Sciatic nerve (tissue), 2 donors: Measurements from ENCODE around the gene CCL20. TPM values are rescaled to one million over a fixed set of nuclear protein-coding genes. Genes with fewer than 3 reads are reported as not detected.
A peak's percentile ranks its signal among the peaks of the same experiment; 100 is the strongest.
"Not testable (repeated sequence)": the region's sequence is repeated elsewhere in the genome, so short reads cannot be mapped to it uniquely, and the experiment has no call there.

Experiments used
- ATAC-seq: fragments of 200-7000 bp; cut with Tn5 transposase; one replicate; pipeline ENCODE4 v1.9.1; 2020; ENCODE audit warnings: mild to moderate bottlenecking, moderate library complexity
- DNase-seq: peaks from one replicate; pipeline ENCODE4 v3.0.0-alpha.2; 2020; ENCODE audit warnings: low spot score
- intact Hi-C: fragments of 100-400 bp; cut with DNase I; formaldehyde crosslinking; loops from one replicate; pipeline ENCODE4 v1.14.2; 2022
- total RNA-seq: library from RNA; stranded (reverse); fragmentation: NEBNext Ultra II Directional; extraction: Animal tissue kit (Norgen Biotek cat#: 25700); gene quantifications from one replicate; pipeline ENCODE4 v1.2.1, GENCODE V29; 2021
- donor health status: DM: no; HTN: no; CAD: no.
- donor health status: DM: no; HTN: no; CAD: no.

Gene CCL20
- total RNA-seq, 1 donor from 2014 or later = 0.76 TPM

DNA sequence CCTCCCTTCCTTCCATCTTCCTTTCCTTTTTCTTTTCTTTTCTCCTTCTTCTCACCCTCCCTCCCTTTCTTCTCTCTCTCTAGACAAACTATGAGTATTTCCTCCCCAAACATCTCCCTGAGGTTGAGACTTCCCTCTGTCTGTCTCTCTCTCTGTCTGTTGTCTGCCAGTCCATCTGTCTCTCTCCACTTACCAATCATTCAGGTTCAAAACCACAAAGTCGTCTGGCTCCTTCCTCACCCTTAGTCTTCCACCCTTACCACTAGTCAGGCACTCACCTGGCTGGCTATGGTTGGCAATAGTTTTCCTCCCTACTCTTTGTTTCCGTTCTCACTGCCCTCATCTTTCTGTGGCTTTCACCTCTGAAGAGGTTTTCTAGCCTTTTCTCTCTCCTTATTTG is 12.9 kb downstream of the CCL20 start:
- intact Hi-C loops = no loop called here
- ATAC-seq = no peak
- no peak for DNase-seq

DNA sequence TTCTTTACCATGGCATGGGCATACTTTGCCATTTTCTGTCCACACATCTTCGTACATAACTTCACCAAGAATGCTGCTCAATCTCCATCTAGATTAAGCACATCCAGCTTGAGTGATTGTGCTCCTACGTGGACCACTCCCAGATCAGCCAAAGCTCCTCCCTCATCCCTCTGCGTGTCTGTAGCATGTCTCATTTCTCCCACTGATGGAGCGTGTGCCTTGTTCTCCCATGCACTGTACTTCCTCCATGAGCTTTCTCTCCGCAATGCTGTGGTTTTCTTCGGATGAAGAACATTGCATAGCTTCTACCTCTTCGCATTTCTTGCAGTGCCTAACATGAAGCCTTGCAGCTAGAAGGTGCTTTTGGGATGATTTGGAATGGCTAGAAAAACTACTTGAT is 13.5 kb downstream of the CCL20 start:
- DNase-seq (no peak), ATAC-seq (no peak)
- intact Hi-C loops = no loop called here

DNA sequence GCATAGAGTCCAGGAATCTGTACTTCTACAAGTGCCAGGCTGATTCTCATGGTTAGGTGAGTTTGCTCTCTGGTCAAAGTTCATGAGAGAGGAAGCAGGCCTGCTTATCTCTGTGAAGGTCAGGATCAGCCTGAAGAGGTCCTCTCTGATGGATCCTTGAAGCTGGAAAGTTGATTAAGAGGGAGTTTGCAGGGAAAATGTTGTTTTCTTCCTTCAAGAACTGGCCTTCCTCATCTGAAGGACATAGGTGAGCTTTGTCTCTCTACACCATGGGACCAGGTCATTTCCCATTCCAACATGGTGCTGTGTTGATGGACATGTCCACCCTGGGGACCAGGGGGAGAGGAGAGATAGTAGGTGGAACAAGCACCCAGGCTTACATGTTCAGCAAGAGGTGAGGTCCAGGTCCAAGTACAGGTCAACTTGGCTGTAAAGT is 14.9 kb downstream of the CCL20 start:
- intact Hi-C loops = no loop called here

DNA sequence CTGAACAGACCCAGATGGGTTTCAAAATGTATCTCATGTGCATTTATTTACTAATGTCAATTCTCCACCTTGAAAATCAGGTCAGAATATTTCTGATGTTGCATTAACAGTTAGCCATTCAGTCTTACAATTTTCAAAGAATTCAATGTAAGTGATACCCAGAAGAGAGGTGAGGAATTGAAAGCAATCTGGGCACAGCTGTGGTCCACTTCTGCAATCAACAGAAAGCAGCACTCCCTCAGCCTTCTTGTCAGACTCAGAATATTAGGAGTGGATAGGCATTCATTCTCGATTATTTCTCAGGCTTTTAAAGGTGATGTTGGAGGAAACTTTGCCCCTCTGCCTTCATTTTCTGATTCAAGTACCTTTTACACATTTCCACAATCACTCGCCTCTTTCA is 15.7 kb downstream of the CCL20 start:
- intact Hi-C loops = no loop called here
- ATAC-seq (no peak), DNase-seq (no peak)

More for the DNA sequence above, 14.9 kb downstream of the CCL20 start:
- no peak for ATAC-seq
- no peak for DNase-seq

DNA sequence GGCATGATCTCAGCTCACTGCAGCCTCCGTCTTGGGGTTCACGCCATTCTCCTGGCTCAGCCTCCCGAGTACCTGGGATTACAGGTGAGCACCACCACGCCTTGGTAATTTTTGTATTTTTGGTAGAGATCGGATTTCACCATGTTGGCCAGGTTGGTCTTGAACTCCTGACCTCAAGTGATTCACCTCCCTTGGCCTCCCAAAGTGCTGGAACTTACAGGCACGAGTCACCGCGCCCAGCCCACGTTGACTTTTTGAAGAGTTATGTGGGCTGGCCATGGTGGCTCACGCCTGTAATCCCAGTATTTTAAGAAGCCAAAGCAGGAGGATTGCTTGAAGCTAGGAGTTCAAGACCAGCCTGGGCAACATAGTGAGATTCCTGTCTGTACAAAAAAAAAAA is 20.8 kb downstream of the CCL20 start:
- ATAC-seq = no peak
- intact Hi-C loops = no loop called here
- no peak for DNase-seq

DNA sequence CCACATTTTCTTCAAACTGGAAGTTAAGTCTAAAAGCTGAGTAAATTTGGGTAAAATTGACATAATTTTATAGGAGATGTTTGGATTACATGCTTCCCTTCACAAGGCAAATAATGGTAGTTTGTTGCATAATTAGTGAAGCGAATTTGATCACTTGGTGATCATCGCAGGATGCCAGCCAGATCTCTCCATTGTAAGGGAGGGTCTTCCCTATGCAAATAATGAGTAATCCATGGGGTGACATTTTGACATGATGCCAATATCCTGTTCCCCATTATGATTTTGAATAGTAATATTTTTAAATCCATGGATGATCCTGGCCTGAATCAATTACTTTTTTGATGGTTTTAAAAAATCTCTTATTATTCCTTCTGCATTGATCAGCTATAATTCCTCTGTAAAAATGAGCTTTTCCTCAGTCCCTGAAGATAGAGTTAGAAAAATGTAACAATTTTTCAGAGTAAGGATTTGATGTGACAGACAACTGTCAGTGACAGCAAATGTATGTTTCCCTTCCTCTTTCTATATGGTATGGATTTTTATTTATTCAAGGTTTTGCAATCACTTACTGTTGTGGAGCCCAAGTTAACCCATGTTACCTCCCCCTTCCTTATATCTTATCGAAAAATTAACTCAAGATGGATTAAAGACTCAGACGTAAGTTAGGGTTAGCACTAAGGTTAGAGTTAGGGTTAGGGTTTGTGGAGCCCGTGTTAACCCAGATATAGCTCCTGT is 21.4 kb downstream of the CCL20 start:
- DNase-seq = no peak
- intact Hi-C loops = no loop called here
- ATAC-seq = no peak

DNA sequence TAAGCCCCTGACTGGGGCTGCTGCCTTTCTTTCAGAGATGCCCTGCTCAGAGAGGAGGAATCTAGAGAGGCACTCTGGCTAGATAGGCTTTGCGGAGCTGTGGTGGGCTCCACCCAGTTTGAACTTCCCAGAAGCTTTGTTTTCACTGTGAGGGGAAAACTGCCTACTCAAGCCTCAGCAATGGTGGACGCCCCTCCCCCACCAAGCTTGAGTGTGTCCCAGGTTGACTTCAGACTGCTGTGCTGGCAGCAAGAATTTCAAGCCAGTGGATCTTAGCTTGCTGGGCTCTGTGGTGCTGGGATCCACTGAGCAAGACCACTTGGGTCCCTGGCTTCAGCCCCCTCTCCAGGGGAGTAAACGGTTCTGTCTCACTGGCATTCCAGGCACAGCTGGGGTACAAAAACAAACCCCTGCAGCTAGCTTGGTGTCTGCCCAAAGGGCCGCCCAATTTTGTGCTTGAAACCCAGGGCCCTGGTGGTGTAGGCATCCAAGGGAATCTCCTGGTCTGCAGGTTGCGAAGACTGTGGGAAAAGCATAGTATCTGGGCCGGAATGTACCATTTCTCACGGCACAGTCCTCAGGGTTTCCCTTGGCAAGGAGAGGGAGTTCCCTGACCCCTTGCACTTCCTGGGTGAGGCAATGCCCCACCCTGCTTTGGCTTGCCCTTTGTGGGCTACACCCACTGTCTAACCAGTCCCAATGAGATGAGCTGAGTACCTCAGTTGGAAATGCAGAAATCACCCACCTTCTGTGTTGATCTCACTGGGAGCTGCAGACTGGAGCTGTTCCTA is 25.9 kb downstream of the CCL20 start:
- intact Hi-C loops, DNase-seq, ATAC-seq: not testable (repeated sequence)

DNA sequence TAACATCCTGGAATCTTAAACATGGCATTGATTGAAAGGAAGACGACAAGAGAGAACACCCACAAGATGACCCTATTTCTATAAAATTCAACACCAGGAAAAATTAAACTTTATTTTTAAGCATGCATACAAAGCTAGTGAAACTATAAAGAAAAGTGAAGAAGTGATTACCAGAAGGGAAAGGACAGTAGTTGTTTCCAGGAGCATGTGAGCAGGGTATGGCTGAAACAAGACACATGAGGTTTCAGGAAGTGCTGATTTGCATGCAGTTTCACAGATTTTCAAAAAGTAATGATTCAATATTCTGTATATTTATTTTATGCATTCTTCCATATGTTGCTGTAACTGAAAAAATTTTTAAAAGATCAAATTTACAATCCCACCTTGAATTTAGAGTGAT is 33.2 kb downstream of the CCL20 start:
- ATAC-seq (no peak), DNase-seq (no peak)
- intact Hi-C loops = no loop called here

DNA sequence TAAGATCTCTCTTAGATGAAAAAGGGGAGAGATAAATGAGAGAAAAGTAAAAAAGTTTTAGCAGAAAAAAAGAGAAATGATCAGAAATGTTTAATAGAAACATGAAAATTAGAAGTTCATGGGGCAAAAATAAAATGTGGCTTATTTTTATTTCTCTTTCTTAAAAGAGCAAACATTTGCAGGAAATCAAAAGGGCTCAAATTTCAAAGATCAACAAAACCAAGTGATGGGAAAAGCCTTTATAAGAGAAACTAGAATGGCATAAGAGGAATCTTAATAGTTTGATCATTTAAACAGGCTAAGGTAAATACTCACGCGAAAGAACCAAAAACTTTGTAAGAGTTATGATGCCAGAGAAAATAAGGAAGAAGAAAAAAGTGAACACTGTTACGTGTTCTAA is 34.5 kb downstream of the CCL20 start:
- no peak for ATAC-seq
- DNase-seq = no peak
- intact Hi-C loops = no loop called here

DNA sequence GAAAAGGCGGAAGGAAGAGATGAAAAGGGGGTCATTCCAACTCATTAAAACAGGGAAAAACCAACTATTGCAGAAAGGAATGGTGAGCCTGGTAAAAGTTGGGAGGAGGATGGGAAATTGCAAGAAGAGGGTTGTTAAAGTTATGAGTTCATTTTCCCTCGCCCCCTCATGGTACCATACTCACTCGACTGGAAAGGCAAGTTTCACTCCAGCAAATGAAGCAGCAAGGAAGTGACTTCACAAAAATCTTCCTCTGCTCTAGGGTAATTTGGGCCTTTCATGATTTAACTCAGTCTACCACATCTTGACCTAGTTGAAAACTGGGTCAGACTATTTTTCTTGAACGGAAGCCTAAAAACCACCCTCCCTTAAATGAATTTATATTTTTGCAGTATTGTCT is 34.9 kb downstream of the CCL20 start:
- no peak for DNase-seq
- ATAC-seq = no peak
- intact Hi-C loops = no loop called here

DNA sequence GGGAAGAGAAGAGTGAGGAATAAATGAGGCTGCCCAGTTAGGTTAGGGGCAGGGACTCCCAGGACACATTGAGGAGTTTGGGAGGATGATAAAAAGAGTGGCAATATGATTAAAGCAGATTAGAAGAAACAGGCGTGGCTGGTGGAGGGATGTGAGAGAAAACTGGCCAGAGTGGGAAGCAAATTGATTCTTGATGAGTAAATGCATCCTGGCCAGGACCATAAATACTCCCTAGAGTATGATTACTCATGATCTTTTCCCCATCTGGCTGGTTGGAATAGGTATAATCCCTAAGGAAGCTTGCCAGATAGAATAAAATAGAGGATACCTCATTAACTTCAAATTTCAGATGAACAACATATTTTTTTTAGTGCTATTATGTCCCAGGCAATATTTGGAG is 36.3 kb downstream of the CCL20 start:
- intact Hi-C loops = no loop called here
- DNase-seq (no peak), ATAC-seq (no peak)

DNA sequence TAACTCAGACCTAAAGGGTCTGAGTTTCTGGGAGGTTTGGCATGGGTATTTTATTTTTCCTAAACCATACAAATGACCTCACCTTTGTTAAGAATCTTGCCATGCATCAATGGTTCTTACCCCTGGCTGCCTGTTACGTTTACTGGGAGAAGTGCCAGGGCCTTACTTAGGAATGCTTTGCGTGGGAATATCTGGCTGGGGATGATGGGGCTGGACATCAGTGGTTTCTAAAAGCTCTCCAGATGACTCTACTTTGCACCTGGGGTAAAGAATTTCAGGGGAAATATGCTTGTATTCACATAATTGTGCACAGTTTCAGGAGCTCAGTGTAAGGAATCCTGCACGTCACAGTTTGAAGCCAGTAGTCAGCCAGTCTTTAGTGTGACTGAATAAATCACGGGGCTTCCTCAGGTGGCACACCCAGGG is 39.6 kb downstream of the CCL20 start:
- ATAC-seq (no peak), DNase-seq (no peak)

DNA sequence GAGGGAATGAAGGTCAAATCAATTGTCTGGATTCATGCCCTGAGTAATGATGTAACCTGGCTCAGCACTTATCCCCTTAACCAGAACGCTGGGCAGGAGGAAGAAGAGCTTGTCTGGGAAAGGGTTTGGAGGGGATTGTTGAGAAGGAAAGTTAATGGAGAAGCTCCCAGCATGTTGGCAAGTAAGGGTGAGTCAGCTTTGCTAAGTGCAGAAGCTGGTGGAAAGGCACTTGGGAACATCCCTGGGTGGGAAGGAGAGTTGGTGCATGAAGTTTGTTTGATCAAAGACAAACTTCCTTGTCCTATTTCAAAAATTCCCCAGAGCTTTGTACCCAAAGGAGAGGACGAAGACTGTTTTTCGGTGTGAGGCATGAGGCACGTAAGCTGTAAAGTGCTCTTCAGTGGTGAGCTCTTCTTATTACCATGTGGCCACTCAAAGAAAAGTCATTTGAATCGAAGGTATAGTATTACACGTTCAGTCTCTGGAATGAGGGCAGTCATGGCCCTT is 40.2 kb downstream of the CCL20 start:
- intact Hi-C loops = no loop called here
- ATAC-seq (no peak), DNase-seq (no peak)

More for the DNA sequence above, 39.6 kb downstream of the CCL20 start:
- intact Hi-C loops = no loop called here

DNA sequence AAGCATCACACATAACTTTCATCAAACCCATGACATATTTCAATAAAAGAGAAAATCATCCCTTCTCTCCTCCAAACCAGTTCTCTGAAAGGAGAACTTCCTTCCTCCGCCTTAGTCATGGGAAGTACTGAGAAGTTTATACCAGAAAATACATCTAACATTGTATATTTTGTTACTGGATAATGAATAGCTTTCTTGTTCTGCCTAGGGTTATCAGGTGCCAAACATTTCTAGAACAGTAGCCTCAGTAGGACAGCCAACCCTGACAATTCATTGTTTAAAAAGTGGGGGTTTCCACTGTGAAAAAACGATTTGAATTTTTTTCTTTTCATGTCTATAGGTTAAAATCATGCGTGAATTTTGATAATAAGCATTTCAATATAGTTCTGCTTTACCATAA is 41.8 kb downstream of the CCL20 start:
- ATAC-seq = no peak
- intact Hi-C loops = no loop called here
- no peak for DNase-seq

DNA sequence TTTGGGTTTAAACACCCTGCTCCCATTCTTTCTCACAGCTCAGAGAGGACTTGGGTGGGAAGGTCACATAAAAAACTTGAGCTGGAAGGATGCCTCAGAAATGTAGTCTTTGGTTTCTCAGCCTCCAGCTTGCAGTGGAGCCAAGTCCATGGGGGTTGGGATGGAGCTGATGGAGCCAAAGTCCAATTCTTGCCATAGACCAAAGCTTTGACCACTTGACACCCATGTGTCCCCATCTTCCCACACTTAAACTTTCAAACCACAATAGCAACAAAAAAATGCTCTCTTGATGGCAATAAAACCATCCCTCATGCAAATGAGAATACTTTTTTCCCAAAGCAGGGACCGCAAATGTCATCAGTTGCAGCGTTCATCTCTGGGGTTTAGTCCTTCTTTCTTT is 43.1 kb downstream of the CCL20 start:
- no peak for ATAC-seq

DNA sequence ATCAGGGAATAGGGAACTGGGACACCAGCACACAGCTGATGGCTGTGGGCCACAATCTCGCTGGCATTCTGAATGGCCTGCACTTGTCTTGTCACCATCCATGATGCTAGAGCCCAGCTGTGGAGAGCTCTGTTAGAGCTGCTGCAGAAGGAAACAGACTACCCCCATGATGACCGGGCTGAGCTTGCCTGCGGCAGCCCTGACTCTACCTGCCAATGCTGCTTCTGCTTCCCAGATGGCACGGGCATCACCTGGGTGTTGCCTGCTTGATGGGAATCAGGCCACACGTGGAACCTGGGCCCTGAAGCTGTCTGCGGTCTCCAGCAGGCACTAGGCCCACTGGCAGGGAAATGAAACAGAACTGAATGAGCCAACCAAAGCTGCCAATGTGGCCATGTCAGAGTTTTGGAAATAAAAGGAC is 46.6 kb downstream of the CCL20 start:
- DNase-seq (no peak), ATAC-seq (no peak)
- intact Hi-C loops = no loop called here

More for the DNA sequence above, 43.1 kb downstream of the CCL20 start:
- DNase-seq = no peak
- intact Hi-C loops = no loop called here

DNA sequence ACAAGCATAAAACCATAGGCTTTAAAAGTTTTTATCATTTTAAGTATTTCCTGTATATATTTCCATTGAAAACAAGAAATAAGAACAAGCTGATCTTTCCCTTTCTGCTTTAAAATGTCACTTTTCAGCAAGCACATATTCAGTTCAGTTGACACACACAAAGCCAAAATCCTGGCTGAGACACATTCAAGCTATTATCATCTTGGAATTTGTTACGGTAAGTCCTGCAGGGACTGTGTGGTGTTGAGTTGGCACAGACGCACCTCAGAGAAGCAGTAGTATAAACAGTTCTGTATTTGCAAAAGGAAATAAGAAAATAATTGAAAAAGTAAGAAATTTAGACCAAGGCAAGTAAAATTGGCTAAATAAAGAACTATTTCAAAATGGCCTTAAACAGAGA is 47.4 kb downstream of the CCL20 start:
- intact Hi-C loops = no loop called here
- ATAC-seq = no peak

DNA sequence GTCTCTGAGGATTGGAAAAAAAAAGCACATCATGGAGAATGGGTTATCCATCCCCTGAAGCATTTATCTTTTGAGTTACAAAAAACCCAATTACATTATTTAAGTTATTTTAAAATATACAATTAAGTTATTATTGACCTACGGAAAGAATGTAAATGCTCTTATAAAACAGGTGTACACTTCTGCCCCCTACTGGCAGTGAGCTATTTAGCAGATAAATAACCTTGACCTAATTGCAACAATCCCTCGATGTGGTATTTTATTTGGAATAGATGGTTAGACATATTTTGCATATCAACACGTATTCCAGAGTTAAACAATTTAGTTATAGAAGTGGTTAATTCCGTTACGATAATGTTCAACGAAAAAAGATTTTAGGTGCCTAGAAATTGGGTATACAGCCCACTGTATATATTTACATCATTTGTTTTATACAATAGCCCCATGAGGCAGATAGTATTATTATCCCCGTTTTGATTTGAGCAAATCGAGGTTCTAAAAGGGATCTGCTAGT is 48.6 kb downstream of the CCL20 start:
- intact Hi-C loops = no loop called here
- DNase-seq (no peak), ATAC-seq (no peak)

More for the DNA sequence above, 47.4 kb downstream of the CCL20 start:
- DNase-seq = no peak

DNA sequence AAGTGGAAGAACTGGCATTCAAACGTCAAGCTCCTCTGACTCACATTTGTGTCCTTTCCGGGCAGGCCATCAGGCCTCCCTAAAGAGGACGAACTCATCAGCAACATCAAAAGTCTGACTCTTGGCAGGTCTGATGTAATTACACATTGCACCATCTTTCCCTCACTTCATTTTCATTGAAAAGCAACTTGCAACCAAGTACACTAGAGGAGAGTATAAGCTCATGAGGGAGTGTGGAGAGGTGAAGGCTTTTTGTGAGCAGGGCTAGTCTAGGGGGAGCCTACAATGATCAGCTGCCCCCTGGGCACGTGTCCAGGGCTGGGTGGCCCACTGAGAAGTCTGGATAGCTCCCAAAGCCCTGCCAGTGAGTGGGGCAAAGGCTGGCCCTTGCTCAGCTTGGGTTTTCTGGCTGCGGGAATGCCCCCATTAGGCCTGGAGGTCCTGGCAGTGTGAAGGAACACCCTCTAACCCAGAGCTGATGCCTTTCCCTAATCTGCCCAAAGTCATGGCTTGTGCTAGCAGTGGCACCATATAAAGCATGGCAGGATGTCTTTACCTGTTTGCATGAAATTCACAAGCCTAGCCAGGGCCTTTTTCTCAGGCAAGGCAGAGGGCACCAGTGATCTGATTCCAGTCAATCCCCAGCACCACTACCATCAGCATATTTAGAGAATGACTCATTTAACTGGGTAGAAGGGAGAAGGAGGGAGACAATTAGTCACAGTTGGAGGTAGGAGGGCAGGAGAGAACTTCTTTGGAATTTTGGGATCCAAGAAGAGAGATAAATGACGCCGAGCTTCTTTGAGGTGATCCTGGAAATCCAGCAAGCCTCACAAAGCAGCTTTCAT is 49.3 kb downstream of the CCL20 start:
- intact Hi-C loops = no loop called here
- ATAC-seq = peak; percentile 60
- no peak for DNase-seq
